AG09319 (cell line): Measurements from ENCODE around the gene EIF5AL1.
"Not testable (repeated sequence)": the region's sequence is repeated elsewhere in the genome, so short reads cannot be mapped to it uniquely, and the experiment has no call there.

ENCODE experiments used
- DNase-seq: peaks from one replicate; pipeline ENCODE4 v3.0.0-alpha.2; 2010; ENCODE audit warnings: low read depth; ENCODE audit errors: extremely low read depth
- CTCF ChIP-seq: IDR thresholded peaks from 2 replicates; pipeline ENCODE4 v1.5.1; 2011; ENCODE audit warnings: low read depth, mild to moderate bottlenecking, inconsistent platforms, low read length, moderate library complexity

The EIF5AL1 gene

DNA sequence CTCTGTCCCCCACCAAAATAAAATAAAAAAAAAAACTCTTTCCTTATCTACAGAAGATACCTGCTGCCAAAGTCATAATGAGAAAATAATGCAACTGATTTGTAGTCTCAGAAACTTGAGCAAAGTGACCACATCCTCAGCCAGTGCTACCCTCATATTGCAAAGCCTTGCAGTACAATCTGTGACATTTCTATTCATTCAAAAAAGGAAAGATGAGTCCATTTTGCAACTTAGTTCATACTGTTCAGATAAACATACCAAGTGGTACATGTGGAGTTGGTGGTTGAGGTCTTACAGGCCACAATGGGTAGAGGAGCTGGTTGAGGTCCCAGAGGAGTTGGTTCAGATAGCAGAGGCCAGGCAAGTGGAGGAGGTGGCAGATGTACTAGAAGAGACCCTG lies 6.5 kb upstream of the EIF5AL1 start:
- DNase-seq = no peak

DNA sequence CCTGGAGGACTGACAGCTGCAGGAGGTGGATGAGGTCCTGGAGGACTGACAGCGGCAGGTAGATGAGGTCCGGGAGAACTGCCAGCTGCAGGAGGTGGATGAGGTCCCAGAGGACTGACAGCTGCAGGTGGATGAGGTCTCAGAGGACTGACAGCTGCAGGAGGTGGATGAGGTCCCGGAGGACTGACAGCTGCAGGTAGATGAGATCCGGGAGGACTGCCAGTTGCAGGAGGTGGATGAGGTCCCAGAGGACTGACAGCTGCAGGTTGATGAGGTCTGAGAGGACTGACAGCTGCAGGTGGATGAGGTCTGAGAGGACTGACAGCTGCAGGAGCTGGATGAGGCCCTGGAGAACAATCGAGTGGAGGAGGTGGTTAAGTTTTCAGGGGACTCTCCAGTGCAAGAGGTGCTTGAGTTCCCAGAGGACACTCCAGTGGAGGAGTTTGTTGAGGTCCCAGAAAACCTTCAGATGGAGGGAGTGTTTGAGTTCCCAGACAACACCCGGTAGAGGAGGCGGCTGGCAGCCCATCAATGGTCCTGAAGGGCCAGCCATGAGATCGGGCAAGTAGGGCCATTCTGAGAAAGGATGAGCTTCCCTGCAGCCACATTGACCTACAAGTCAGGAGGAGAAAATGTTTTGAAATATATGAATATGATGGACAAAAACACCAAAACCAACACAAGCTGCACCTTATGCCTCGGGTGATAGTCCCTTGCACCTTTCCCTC lies 4.7 kb upstream of the EIF5AL1 start:
- DNase-seq = no peak
- TF ChIP-seq CTCF = no peak

More for the DNA sequence above, 6.5 kb upstream of the EIF5AL1 start:
- no peak for TF ChIP-seq CTCF

- not testable (repeated sequence) for DNase-seq
These were observed 4.1 kb upstream of the EIF5AL1 start for GRCh38 chr10:79508245-79508644.

DNA sequence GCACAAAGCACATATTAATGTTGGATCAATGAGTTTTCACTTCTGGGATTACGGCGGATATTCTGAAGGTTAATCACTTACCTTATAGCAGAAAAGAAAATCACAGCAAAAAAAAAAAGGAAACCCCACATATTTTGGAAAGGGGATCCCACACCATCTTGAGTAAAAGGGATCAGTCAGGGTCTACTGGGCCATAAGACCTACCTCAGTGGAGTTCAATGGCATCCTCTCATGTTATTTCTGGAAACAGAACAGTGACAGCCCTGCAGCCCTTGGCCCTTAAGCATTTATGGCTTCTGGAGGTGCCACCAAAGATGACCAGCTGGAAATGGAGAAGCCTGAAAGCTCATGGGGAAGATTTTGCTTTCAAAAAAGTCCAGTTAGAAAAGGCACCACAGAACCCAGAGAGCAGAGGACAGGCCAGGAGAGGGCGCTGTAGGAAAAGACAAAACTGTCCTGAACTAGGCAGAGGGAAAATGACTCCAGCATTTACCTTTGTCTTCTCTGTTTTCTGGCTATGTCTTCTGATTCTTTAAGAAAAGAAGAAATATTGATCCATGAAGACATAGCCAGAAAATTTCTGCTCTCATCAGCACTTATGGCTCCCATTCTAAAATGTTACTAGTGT lies 2.9 kb upstream of the EIF5AL1 start:
- DNase-seq = not testable (repeated sequence)

DNA sequence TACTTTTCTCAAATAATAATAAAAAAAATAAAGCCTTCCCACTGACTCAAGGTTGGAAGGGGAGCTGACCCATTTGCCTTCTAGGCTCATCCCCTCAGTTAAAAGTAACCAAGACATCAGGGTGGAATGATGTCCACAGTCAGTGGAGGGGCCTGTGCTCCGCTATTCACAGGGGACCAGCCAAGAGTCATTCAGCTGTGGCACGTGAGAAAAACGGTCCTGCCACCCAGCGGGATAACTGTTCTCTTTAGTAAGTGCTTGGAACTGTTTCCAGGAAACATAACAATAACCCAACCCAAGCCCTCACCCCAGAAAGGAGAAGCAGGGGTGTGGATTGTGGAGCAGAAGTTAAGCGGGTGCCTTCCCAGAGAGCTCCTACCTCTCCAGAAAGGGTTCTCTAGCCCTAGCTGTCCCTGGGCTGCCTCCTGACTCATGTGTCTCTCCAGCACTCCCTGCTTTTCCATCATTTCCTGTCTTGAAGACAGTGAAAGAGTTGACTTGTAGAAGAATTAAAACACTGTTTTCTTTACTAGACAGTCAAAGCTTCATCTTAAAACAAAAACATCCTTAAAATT lies 2.3 kb upstream of the EIF5AL1 start:
- not testable (repeated sequence) for DNase-seq

DNA sequence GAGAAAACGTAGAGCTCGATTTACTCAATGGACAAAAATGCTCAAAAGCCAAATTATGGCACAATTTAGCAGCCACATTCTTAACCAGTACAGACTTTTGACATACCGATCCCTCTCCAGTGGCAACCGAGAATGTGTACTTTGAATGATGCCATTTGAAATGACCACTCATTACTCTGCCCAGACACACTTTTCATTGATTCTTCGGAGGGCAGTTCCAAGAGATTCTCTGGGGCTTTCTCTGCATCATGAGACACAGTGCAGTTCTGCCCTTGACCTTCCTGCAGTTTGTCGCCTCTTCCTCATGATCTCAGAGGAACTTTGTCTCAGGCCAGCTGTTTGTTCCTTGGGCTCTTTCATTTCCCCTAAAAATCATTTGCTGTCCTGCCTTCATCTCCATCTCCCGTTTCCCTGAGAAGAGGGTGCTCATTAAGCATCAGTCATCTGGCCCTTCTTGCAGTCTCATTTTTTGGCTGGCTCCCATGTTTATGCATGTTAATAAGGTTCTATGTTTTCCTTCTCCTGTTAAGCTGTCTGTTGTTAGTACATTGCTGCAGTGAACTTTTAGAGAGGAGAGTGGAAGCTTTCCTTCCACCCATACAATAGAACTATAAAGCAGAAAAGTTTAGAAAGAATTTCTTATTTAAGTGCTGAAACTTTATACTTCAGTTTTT lies 4.3 kb downstream of the EIF5AL1 start:
- not testable (repeated sequence) for DNase-seq

- not testable (repeated sequence) for DNase-seq
These were observed 5.2 kb downstream of the EIF5AL1 start for GRCh38 chr10:79517567-79517966.

- DNase-seq = not testable (repeated sequence)
These were observed 9.4 kb downstream of the EIF5AL1 start for GRCh38 chr10:79521751-79522150.

- DNase-seq = not testable (repeated sequence)
These were observed 10.1 kb downstream of the EIF5AL1 start for GRCh38 chr10:79522464-79522863.

GRCh38 chr10:79523157-79523853 lies 11.0 kb downstream of the EIF5AL1 start:
- DNase-seq = not testable (repeated sequence)

- DNase-seq = not testable (repeated sequence)
These were observed 12.8 kb downstream of the EIF5AL1 start for GRCh38 chr10:79525049-79525710.

DNA sequence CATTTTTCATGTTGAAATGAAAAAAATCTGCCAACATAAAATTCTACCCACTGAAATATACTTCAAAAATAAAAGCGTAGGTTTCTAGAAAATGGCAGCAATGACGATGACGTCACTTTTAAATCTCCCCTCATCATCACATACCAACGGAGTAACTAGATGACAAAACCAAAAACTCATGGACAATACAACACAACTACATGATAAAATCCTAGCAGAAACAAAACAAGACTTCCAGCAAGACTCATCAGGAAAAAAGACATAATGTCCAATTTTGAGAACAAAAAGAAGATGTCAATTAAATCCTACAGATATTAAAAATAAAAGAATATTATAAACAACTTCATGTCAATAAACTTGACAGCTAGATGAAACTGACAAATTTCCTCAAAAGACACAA lies 15.9 kb downstream of the EIF5AL1 start:
- DNase-seq = not testable (repeated sequence)

DNA sequence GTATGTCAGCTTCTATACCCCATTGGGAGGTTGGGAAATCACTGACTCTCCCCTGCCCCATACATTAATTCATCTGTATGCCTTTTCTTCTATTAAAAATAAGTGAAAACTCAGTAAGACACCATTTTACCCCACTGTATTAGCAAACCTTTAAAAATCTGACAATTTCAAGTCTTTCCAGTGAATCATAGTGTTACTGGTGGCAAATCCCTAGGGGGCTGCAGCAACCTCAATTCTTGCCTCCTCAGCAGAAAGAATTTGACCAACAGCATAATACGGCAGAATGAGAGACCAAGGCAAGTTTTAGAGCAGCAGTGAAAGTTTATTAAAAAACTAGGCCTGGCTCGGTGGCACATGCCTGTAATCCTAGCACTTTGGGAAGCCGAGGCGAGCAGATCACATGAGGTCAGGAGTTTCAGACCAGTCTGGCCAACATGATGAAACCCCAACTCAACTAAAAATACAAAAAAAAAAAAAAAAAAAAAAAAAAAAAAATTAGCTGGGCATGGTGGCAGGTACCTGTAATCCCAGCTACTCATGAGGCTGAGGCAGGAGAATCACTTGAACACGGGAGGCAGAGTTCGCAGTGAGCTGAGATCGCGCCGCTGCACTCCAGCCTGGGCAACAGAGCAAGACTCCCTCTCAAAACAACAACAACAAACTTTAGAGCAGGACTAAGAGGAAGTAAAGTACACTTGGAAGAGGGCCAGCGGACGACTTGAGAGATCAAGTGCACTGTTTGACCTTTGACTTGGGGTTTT lies 21.0 kb downstream of the EIF5AL1 start:
- DNase-seq = not testable (repeated sequence)

DNA sequence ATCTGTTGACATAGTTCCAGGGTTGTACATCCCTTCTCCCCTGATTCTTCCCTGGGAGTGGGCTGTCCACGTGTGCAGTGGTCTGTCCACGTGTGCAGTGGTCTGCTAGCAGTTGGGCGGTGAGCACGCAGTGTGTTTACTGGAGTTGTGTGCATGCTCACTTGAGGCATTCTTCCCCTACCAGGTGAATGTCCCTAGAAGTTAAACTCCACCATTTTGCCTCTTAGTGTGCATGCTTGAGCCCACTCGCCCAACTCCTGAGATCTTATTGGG lies 21.5 kb downstream of the EIF5AL1 start:
- not testable (repeated sequence) for DNase-seq

GRCh38 chr10:79538311-79538710 lies 26.0 kb downstream of the EIF5AL1 start:
- DNase-seq = not testable (repeated sequence)

DNA sequence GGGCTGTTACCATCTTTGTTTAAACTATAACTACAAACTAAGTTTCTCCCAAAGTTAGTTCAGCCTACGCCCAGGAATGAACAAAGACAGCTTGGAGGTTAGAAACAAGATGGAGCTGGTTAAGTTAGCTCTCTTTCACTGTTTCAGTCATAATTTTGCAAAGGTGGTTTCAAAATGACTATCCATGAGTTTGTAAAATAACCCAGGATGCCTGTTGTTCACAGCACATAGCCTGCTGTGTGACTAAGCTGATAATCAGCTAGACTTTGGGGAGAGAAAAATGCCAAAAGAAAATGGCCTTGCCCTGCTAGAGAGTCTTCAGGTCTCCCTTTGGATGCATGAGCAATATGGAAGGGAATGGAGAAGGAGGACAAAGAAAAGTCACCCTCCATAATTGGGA lies 28.6 kb downstream of the EIF5AL1 start:
- DNase-seq = not testable (repeated sequence)
